Fibroblast of lung (primary cell): Measurements from ENCODE around the gene OTUD4. TPM values are rescaled to one million over a fixed set of nuclear protein-coding genes. Genes with fewer than 3 reads are reported as not detected.
"Not testable (repeated sequence)": the region's sequence is repeated elsewhere in the genome, so short reads cannot be mapped to it uniquely, and the experiment has no call there.

Experiments
- DNase-seq, 2 donors: peaks; one replicate each; pipeline versions ENCODE4 v3.0.0 to v3.0.0-alpha.2; 2010; ENCODE audit warnings: low read depth in 2 of 2
- H2AFZ ChIP-seq: 2 replicates; pipeline ENCODE4 v1.5.1; 2012; ENCODE audit warnings: low read length, control low read depth, inconsistent platforms
- H3K27ac ChIP-seq: 2 replicates; pipeline ENCODE4 v1.5.1; 2011; ENCODE audit warnings: low read length, control low read depth; ENCODE audit not compliant: insufficient read depth
- H3K27me3 ChIP-seq: 2 replicates; pipeline ENCODE4 v1.5.1; 2011; ENCODE audit warnings: mild to moderate bottlenecking, low read length; ENCODE audit not compliant: control insufficient read depth, insufficient read depth
- H3K36me3 ChIP-seq: 2 replicates; pipeline ENCODE4 v1.5.1; 2011; ENCODE audit warnings: low read length; ENCODE audit not compliant: control insufficient read depth, insufficient read depth
- H3K4me1 ChIP-seq: 2 replicates; pipeline ENCODE4 v1.5.1; 2011; ENCODE audit warnings: low read length; ENCODE audit not compliant: control insufficient read depth, insufficient read depth; ENCODE audit errors: extremely low read depth
- H3K4me2 ChIP-seq: 2 replicates; pipeline ENCODE4 v1.5.1; 2011; ENCODE audit warnings: low read length, control low read depth; ENCODE audit not compliant: insufficient read depth; ENCODE audit errors: extremely low read depth
- H3K4me3 ChIP-seq, 4 experiments: fragments of 200-600 bp in 1 of 4; sonication (generic) in 1 of 4; replicated peaks in 1 of 4; 2 replicates each; pipeline ENCODE4 v1.5.1; 2011 to 2016; ENCODE audit warnings: low read length in 4 of 4, low read depth in 3 of 4, mild to moderate bottlenecking in 3 of 4, control low read depth in 2 of 4, inconsistent platforms in 1 of 4, mixed read lengths in 1 of 4; ENCODE audit not compliant: insufficient read depth in 1 of 4; ENCODE audit errors: control extremely low read depth in 1 of 4
- H3K79me2 ChIP-seq: 2 replicates; pipeline ENCODE4 v1.5.1; 2012; ENCODE audit warnings: mild to moderate bottlenecking, low read length, inconsistent platforms; ENCODE audit not compliant: control insufficient read depth, insufficient read depth
- H3K9ac ChIP-seq: 2 replicates; pipeline ENCODE4 v1.5.1; 2011; ENCODE audit warnings: mild to moderate bottlenecking, low read length, control low read depth; ENCODE audit not compliant: insufficient read depth
- H3K9me3 ChIP-seq: 2 replicates; pipeline ENCODE4 v1.5.1; 2012; ENCODE audit warnings: low read depth, low read length; ENCODE audit not compliant: control insufficient read depth, insufficient read depth
- H4K20me1 ChIP-seq: 2 replicates; pipeline ENCODE4 v1.5.1; 2011; ENCODE audit warnings: low read length; ENCODE audit not compliant: control insufficient read depth, insufficient read depth; ENCODE audit errors: extremely low read depth
- EZH2 ChIP-seq: IDR thresholded peaks from 2 replicates; pipeline ENCODE4 v1.5.1; 2012; ENCODE audit warnings: low read length, control low read depth, mild to moderate bottlenecking; ENCODE audit errors: missing control alignments
- polyA minus RNA-seq: library from RNA; depleted of rRNA, polyadenylated mRNA; stranded (reverse); fragments of >200 nt; gene quantifications from 2 replicates; pipeline ENCODE4 v1.2.3, GENCODE V29; 2011; ENCODE audit warnings: low replicate concordance
- polyA plus RNA-seq, 2 donors: library from polyadenylated mRNA; depleted of rRNA in 1 of 2; stranded (reverse) in 1 of 2; unstranded in 1 of 2; fragments of >200 nt; gene quantifications; 2 replicates each; pipeline ENCODE4 v1.2.1, GENCODE V29; 2011 to 2012; ENCODE audit warnings: missing spikeins in 1 of 2
- total RNA-seq: library from RNA; depleted of rRNA; stranded (reverse); fragments of >200 nt; gene quantifications from 2 replicates; pipeline ENCODE4 v1.2.1, GENCODE V29; 2014
- TF ChIP-seq, protein P1 (sequence below), 2 donors: IDR thresholded peaks in 1 of 2; conservative IDR thresholded peaks in 1 of 2; 1 replicate in 1 of 2; 2 replicates in 1 of 2; pipeline ENCODE4 v1.5.1; 2011 to 2012; ENCODE audit warnings: low read length in 2 of 2, control low read depth in 1 of 2, inconsistent platforms in 1 of 2, low read depth in 1 of 2, mild to moderate bottlenecking in 1 of 2

Gene OTUD4, protein sequence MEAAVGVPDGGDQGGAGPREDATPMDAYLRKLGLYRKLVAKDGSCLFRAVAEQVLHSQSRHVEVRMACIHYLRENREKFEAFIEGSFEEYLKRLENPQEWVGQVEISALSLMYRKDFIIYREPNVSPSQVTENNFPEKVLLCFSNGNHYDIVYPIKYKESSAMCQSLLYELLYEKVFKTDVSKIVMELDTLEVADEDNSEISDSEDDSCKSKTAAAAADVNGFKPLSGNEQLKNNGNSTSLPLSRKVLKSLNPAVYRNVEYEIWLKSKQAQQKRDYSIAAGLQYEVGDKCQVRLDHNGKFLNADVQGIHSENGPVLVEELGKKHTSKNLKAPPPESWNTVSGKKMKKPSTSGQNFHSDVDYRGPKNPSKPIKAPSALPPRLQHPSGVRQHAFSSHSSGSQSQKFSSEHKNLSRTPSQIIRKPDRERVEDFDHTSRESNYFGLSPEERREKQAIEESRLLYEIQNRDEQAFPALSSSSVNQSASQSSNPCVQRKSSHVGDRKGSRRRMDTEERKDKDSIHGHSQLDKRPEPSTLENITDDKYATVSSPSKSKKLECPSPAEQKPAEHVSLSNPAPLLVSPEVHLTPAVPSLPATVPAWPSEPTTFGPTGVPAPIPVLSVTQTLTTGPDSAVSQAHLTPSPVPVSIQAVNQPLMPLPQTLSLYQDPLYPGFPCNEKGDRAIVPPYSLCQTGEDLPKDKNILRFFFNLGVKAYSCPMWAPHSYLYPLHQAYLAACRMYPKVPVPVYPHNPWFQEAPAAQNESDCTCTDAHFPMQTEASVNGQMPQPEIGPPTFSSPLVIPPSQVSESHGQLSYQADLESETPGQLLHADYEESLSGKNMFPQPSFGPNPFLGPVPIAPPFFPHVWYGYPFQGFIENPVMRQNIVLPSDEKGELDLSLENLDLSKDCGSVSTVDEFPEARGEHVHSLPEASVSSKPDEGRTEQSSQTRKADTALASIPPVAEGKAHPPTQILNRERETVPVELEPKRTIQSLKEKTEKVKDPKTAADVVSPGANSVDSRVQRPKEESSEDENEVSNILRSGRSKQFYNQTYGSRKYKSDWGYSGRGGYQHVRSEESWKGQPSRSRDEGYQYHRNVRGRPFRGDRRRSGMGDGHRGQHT
- total RNA-seq (20.0 and 21.3 TPM in 2 replicates), polyA plus RNA-seq (25.4 and 25.7 TPM in 2 replicates), polyA minus RNA-seq (16.6 and 18.3 TPM in 2 replicates)
- 12.4 and 14.7 TPM in 2 replicates for polyA plus RNA-seq (2012)

DNA sequence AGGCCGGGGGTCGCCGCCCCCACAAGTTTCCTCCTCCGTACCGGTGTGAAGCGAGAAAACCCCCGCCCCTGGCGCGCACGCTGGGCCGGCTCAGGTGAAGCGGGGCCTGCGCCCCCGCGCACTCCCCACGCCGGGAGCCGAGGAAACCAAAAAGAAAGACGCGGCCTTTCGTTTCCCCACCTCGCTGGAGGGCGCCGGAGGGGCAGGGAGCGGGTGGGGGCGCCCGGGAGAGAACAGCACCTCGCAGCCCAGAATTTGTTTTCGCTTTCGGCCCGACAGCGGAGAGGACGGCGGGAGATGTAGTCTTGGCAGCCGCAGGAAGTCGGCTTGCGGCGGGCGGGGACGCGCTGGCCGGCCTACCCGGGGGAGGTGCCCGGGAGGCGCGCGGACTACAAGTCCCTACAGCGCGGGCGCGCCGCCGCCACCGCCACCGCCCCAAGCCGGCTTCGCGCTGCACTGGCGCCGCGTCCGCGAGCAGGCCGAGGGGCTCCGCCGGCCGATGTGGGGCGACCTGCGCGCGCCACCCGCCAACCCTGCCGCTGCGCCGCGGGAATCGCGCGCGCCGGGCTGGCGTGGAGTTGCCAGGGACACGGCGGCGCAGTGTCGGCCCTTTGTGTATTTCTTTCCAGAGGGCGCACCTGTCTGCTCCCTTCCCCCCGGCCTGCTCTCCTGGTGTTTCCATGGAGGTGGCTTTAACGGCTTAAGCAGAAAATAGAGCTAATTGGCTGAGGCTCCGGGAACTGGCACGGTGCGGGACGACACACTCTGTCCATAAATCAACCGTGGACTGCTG lies at the start of gene OTUD4:
TSS of gene OTUD4 (minus strand) at position 292 of the 793 bp plus-strand sequence. CDS start 616 bp downstream, outside the sequence.
- Histone ChIP-seq H3K27ac (peak within 1 kb of the TSS; percentile 88), H2AFZ (peak within 1 kb of the TSS; percentile 84), H3K9me3 (no peaks in the 10 kb centered on the region), H3K9ac (peak within 1 kb of the TSS; percentile 91), H4K20me1 (no peaks in the 10 kb centered on the region), H3K4me3 (peak within 1 kb of the TSS; percentile 79 to 92 (median 85)), H3K4me1 (no peaks in the 10 kb centered on the region), H3K36me3 (no peaks in the 10 kb centered on the region), H3K27me3 (no peaks in the 10 kb centered on the region), H3K4me2 (peak within 1 kb of the TSS; percentile 97), H3K79me2 (peaks cover 40% of the 10 kb centered on the region)
- DNase-seq: peak; percentile 96 to 98
- TF ChIP-seq EZH2: no peak
- TF ChIP-seq, protein P1, sequence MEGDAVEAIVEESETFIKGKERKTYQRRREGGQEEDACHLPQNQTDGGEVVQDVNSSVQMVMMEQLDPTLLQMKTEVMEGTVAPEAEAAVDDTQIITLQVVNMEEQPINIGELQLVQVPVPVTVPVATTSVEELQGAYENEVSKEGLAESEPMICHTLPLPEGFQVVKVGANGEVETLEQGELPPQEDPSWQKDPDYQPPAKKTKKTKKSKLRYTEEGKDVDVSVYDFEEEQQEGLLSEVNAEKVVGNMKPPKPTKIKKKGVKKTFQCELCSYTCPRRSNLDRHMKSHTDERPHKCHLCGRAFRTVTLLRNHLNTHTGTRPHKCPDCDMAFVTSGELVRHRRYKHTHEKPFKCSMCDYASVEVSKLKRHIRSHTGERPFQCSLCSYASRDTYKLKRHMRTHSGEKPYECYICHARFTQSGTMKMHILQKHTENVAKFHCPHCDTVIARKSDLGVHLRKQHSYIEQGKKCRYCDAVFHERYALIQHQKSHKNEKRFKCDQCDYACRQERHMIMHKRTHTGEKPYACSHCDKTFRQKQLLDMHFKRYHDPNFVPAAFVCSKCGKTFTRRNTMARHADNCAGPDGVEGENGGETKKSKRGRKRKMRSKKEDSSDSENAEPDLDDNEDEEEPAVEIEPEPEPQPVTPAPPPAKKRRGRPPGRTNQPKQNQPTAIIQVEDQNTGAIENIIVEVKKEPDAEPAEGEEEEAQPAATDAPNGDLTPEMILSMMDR (conservative IDR thresholded peaks at IDR 0.05 in 1 of 2, IDR thresholded peaks at IDR 0.05 in 1 of 2; ENCODE audit: low read depth in 1 of 2, low read length in 2 of 2): peak in 1 of 2 donors; percentile 3

DNA sequence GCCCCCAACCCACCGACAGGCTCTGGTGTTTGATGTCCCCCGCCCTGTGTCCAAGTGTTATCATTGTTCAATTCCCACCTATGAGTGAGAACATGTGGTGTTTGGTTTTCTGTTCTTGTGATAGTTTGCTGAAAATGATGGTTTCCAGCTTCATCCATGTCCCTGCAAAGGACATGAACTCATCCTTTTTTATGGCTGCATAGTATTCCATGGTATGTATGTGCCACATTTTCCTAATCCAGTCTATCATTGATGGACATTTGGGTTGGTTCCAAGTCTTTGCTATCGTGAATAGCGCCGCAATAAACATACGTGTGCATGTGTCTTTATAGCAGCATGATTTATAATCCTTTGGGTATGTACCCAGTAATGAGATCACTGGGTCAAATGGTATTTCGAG lies 42.8 kb upstream of the OTUD4 start:
- not testable (repeated sequence) for H3K4me3 ChIP-seq, H3K4me1 ChIP-seq, H3K36me3 ChIP-seq, H3K9me3 ChIP-seq, H2AFZ ChIP-seq, H3K9ac ChIP-seq, H3K79me2 ChIP-seq, H4K20me1 ChIP-seq, H3K4me2 ChIP-seq, DNase-seq, H3K27me3 ChIP-seq, H3K27ac ChIP-seq

DNA sequence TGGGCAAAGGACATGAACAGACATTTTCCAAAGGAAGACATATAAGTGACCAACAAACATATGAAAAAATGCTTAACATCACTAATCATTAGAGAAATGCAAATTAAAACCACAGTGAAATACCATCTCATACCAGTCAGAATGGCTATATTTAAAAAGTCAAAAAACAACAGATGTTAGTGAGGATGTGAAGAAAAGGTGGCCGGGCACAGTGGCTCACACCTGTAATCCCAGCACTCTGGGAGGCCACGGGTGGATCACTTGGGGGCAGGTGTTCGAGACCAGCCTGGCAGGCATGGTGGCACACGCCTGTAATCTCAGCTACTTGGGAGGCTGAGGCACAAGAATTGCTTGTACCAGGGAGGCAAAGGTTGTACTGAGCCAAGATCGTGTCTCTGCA lies 41.1 kb upstream of the OTUD4 start:
- not testable (repeated sequence) for DNase-seq

More for the DNA sequence above, 41.1 kb upstream of the OTUD4 start:
- H3K4me3 ChIP-seq, H3K4me2 ChIP-seq, H3K27ac ChIP-seq, H3K36me3 ChIP-seq, H3K9me3 ChIP-seq, H3K27me3 ChIP-seq, H2AFZ ChIP-seq, H3K9ac ChIP-seq, H3K79me2 ChIP-seq, H4K20me1 ChIP-seq, H3K4me1 ChIP-seq: not testable (repeated sequence)
